Activated gamma-delta T cell treated with Interleukin-2 at 50 U/mL for 16 hours (primary cell): ENCODE data around the gene GLYR1.
"Not testable (repeated sequence)": the region's sequence is repeated elsewhere in the genome, so short reads cannot be mapped to it uniquely, and the experiment has no call there.

Experiments used
- DNase-seq: peaks from one replicate; pipeline ENCODE4 v3.0.0-alpha.2; 2020

GLYR1 gene

GRCh38 chr16:4846901-4847773 is at the start of gene GLYR1, which contains the start of gene UBN1:
TSS of gene GLYR1 (minus strand) at chr16:4847288. CDS start at chr16:4847265, 23 bp downstream.
TSS of gene UBN1 (plus strand) at chr16:4847481. CDS start at chr16:4852918, 5,437 bp downstream.
- DNase-seq, result peak; percentile 99

GRCh38 chr16:4896761-4897160 is 49.7 kb upstream of the GLYR1 start:
- not testable (repeated sequence) for DNase-seq

- no peak for DNase-seq
Measured at GRCh38 chr16:4895366-4895765, 48.3 kb upstream of the GLYR1 start.

GRCh38 chr16:4894276-4895150 is 47.4 kb upstream of the GLYR1 start:
- no peak for DNase-seq

- no peak for DNase-seq
Measured at GRCh38 chr16:4893103-4893862, 46.2 kb upstream of the GLYR1 start.

GRCh38 chr16:4892361-4893102 is 45.4 kb upstream of the GLYR1 start:
- DNase-seq, result no peak

GRCh38 chr16:4891886-4892216 is 44.8 kb upstream of the GLYR1 start:
- no peak for DNase-seq

- DNase-seq, result no peak
Measured at GRCh38 chr16:4891097-4891885, 44.2 kb upstream of the GLYR1 start.

- DNase-seq, result no peak
Measured at GRCh38 chr16:4890686-4891085, 43.6 kb upstream of the GLYR1 start.

GRCh38 chr16:4890026-4890425 is 42.9 kb upstream of the GLYR1 start:
- DNase-seq, result no peak

GRCh38 chr16:4888428-4889135 is 41.5 kb upstream of the GLYR1 start:
- DNase-seq, result no peak

GRCh38 chr16:4886151-4886550 is 39.1 kb upstream of the GLYR1 start:
- DNase-seq, result no peak

GRCh38 chr16:4884972-4885874 is 38.1 kb upstream of the GLYR1 start:
- DNase-seq, result no peak

GRCh38 chr16:4884209-4884608 is 37.1 kb upstream of the GLYR1 start:
- no peak for DNase-seq

GRCh38 chr16:4883501-4883900 is 36.4 kb upstream of the GLYR1 start:
- no peak for DNase-seq

- DNase-seq, result no peak
Measured at GRCh38 chr16:4882633-4883285, 35.7 kb upstream of the GLYR1 start.

- no peak for DNase-seq
Measured at GRCh38 chr16:4882000-4882632, 35.0 kb upstream of the GLYR1 start.

- no peak for DNase-seq
Measured at GRCh38 chr16:4880006-4880580, 33.0 kb upstream of the GLYR1 start.
